Activated naive CD8-positive, alpha-beta T cell treated with anti-CD3 and anti-CD28 coated beads for 36 hours (primary cell): ENCODE data around the gene GJB6. TPM values are rescaled to one million over a fixed set of nuclear protein-coding genes. Genes with fewer than 3 reads are reported as not detected.

ENCODE experiments used
- DNase-seq: peaks from one replicate; pipeline ENCODE4 v3.0.0; 2021
- H3K27ac Mint-ChIP-seq: one replicate; pipeline ENCODE4 v1.8.0; 2022; ENCODE audit warnings: mild to moderate bottlenecking, moderate library complexity, mixed read lengths
- H3K27me3 Mint-ChIP-seq: one replicate; pipeline ENCODE4 v1.8.0; 2022; ENCODE audit warnings: mild to moderate bottlenecking, mixed read lengths
- H3K36me3 Mint-ChIP-seq: one replicate; pipeline ENCODE4 v1.8.0; 2021; ENCODE audit warnings: mild to moderate bottlenecking, mixed read lengths
- H3K4me1 Mint-ChIP-seq: one replicate; pipeline ENCODE4 v1.8.0; 2021; ENCODE audit warnings: mixed read lengths
- H3K4me3 Mint-ChIP-seq: one replicate; pipeline ENCODE4 v1.8.0; 2022; ENCODE audit warnings: mild to moderate bottlenecking, moderate library complexity, mixed read lengths
- H3K9me3 Mint-ChIP-seq: one replicate; pipeline ENCODE4 v1.8.0; 2022; ENCODE audit warnings: mixed read lengths
- total RNA-seq, 2 experiments: library from RNA; stranded (reverse); gene quantifications; one replicate each; pipeline ENCODE4 v1.2.3, GENCODE V29; 2021

GJB6 gene
- total RNA-seq, 2 experiments from 2014 or later: 7.7 to 8.7 TPM

- Mint-ChIP-seq H3K36me3 (peaks cover 2% of the 10 kb centered on the region), H3K27ac (no peak overlapping the region), H3K9me3 (peaks cover 4% of the 10 kb centered on the region), H3K4me3 (no peak overlapping the region), H3K27me3 (peaks cover 59% of the 10 kb centered on the region), H3K4me1 (peaks cover 21% of the 10 kb centered on the region)
- no peak for DNase-seq
These were observed 34.7 kb downstream of the GJB6 start for GRCh38 chr13:20197361-20197834.

DNA sequence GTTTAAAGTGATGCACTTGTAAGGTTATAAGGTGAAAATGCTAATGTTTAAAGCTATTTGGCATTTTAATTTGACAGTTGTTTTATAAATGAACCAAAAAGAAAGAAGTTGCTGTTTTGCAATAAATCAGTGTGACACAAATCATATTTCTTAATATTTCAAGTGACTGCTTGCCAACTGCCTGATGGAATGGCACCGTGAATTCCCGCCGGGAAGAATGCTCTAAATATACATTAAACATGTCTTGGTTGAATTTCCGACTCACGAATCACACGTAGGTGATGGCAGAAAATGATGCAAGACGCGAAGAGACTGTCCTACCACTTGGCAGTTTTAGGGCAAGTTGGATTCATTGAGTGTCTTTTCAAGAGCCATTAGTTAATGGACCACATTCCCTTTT lies 36.3 kb downstream of the GJB6 start:
- H3K27ac Mint-ChIP-seq: no peak overlapping the region
- H3K4me1 Mint-ChIP-seq: peaks cover 27% of the 10 kb centered on the region
- no peak overlapping the region for H3K4me3 Mint-ChIP-seq
- no peak for DNase-seq
- H3K9me3 Mint-ChIP-seq: no peaks in the 10 kb centered on the region
- H3K36me3 Mint-ChIP-seq: no peaks in the 10 kb centered on the region
- peaks cover 70% of the 10 kb centered on the region for H3K27me3 Mint-ChIP-seq

DNA sequence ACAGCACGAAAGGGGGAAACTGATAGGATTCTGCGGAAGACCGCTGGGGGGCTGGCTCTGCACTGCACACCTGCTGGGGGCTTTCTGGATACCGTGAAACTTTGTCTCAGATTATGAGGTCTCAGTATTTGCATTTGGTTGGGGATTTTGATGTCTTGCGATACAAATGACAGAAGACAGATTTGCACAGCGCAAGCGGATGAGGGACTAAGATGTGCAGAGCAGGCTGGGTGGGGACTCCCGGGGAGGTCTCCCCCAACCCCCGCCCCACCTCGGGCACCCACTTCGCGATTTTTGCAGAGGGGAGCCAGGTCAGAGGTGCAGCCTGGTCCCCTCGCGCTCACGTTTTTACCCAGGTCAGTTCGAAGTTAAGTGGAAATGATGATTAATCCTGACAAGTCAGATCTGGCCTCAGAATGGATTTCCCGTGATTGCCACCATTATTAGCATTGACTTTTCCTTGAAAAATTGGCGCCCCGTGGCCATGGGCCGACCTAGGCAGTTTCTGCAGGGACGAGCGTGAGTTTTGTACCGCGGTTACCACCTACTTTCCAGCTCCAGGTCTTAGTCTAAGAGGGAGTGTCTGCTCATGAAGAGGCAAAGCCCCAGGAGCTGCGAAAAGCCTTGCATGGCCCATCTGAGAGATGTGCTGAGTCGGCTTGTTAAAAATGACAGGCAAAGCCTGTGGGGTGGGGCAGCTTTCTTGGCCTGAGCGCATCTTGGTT lies 38.0 kb downstream of the GJB6 start:
- Mint-ChIP-seq H3K9me3 (no peaks in the 10 kb centered on the region), H3K4me1 (peaks cover 27% of the 10 kb centered on the region), H3K27ac (no peak overlapping the region), H3K36me3 (no peaks in the 10 kb centered on the region), H3K27me3 (peaks cover 68% of the 10 kb centered on the region), H3K4me3 (peak overlapping the region; percentile 69)
- peak; percentile 10 for DNase-seq

- Mint-ChIP-seq H3K27ac (no peak overlapping the region), H3K9me3 (no peaks in the 10 kb centered on the region), H3K4me1 (peaks cover 26% of the 10 kb centered on the region), H3K36me3 (no peaks in the 10 kb centered on the region), H3K4me3 (peak overlapping the region; percentile 69), H3K27me3 (peaks cover 68% of the 10 kb centered on the region)
- DNase-seq: peak; percentile 17
These were observed 38.8 kb downstream of the GJB6 start for GRCh38 chr13:20193162-20193906.

- Mint-ChIP-seq H3K9me3 (no peaks in the 10 kb centered on the region), H3K4me3 (peak within 1 kb of the TSS; percentile 69), H3K27ac (no peak within 1 kb of the TSS), H3K36me3 (no peaks in the 10 kb centered on the region), H3K4me1 (peaks cover 26% of the 10 kb centered on the region), H3K27me3 (peaks cover 65% of the 10 kb centered on the region)
- DNase-seq: peak; percentile 16
These were observed 39.3 kb downstream of the GJB6 start, which contains the start of gene GJB2 for GRCh38 chr13:20192836-20193161. GJB2 (minus strand) TSS chr13:20192938; CDS start chr13:20189581, 3,357 bp downstream.

DNA sequence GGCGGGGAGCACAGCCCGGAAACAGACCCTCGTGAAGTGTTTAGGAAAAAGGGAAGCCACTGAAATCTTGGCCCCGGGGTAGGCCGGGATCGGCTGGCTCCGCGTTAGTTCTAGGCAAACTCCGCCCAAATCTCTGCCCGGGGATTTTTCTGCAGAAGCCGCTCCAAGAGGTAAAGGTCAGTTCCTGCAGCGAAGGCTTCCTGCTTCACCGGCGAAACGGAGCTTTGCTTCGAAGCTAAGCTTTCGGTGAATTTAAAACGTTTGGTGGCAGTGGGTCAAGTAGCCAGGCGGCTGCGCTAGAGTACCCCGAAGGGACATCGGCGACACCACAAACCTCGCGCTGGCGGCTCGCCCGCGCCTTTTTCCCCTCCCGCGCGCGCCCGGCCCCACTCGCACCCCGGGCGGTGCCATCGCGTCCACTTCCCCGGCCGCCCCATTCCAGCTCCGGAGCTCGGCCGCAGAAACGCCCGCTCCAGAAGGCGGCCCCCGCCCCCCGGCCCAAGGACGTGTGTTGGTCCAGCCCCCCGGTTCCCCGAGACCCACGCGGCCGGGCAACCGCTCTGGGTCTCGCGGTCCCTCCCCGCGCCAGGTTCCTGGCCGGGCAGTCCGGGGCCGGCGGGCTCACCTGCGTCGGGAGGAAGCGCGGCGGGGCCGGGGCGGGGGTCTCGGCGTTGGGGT lies 39.8 kb downstream of the GJB6 start:
- Mint-ChIP-seq H3K4me1 (peaks cover 25% of the 10 kb centered on the region), H3K27me3 (peaks cover 63% of the 10 kb centered on the region), H3K4me3 (peak overlapping the region; percentile 56), H3K9me3 (no peaks in the 10 kb centered on the region), H3K36me3 (no peaks in the 10 kb centered on the region), H3K27ac (no peak overlapping the region)
- peak; percentile 22 for DNase-seq

GRCh38 chr13:20191311-20192157 lies 40.6 kb downstream of the GJB6 start:
- Mint-ChIP-seq H3K36me3 (no peaks in the 10 kb centered on the region), H3K27ac (no peak overlapping the region), H3K9me3 (no peaks in the 10 kb centered on the region), H3K4me1 (peaks cover 20% of the 10 kb centered on the region), H3K27me3 (peaks cover 56% of the 10 kb centered on the region), H3K4me3 (peak overlapping the region; percentile 56)
- DNase-seq: no peak

- no peak overlapping the region for H3K4me3 Mint-ChIP-seq
- no peak for DNase-seq
- no peaks in the 10 kb centered on the region for H3K9me3 Mint-ChIP-seq
- H3K27me3 Mint-ChIP-seq: peaks cover 47% of the 10 kb centered on the region
- H3K27ac Mint-ChIP-seq: no peak overlapping the region
- peaks cover 20% of the 10 kb centered on the region for H3K4me1 Mint-ChIP-seq
- no peaks in the 10 kb centered on the region for H3K36me3 Mint-ChIP-seq
These were observed 41.4 kb downstream of the GJB6 start for GRCh38 chr13:20190481-20191310.

DNA sequence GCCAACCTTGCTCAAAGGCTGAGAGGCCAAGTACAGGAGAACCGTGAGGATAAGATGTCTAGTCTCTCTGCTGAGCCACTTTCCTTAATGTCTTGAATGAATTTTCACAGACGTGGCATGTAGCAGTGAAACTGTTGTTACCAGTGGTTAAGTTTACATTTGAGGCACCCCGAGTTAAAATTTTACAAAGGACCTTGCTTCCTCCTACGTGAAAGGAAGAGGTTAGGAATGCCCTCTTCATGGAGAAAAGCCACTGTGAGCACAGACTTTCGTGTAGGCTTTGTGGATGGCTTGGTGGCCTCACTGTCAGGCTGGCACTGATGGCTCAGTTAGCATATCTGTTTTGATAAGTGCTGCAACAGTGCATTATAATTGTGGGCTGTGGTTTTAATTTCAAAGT lies 42.0 kb downstream of the GJB6 start:
- no peak overlapping the region for H3K27ac Mint-ChIP-seq
- no peak overlapping the region for H3K4me3 Mint-ChIP-seq
- no peak for DNase-seq
- no peaks in the 10 kb centered on the region for H3K9me3 Mint-ChIP-seq
- H3K27me3 Mint-ChIP-seq: peaks cover 41% of the 10 kb centered on the region
- peaks cover 20% of the 10 kb centered on the region for H3K4me1 Mint-ChIP-seq
- H3K36me3 Mint-ChIP-seq: no peaks in the 10 kb centered on the region

DNA sequence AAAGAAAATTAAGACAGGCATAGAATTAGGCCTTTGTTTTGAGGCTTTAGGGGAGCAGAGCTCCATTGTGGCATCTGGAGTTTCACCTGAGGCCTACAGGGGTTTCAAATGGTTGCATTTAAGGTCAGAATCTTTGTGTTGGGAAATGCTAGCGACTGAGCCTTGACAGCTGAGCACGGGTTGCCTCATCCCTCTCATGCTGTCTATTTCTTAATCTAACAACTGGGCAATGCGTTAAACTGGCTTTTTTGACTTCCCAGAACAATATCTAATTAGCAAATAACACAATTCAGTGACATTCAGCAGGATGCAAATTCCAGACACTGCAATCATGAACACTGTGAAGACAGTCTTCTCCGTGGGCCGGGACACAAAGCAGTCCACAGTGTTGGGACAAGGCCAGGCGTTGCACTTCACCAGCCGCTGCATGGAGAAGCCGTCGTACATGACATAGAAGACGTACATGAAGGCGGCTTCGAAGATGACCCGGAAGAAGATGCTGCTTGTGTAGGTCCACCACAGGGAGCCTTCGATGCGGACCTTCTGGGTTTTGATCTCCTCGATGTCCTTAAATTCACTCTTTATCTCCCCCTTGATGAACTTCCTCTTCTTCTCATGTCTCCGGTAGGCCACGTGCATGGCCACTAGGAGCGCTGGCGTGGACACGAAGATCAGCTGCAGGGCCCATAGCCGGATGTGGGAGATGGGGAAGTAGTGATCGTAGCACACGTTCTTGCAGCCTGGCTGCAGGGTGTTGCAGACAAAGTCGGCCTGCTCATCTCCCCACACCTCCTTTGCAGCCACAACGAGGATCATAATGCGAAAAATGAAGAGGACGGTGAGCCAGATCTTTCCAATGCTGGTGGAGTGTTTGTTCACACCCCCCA lies 43.2 kb downstream of the GJB6 start:
- Mint-ChIP-seq H3K4me3 (no peak overlapping the region), H3K27me3 (peaks cover 29% of the 10 kb centered on the region), H3K4me1 (peaks cover 10% of the 10 kb centered on the region), H3K27ac (no peak overlapping the region), H3K36me3 (no peaks in the 10 kb centered on the region), H3K9me3 (no peaks in the 10 kb centered on the region)
- DNase-seq: peak; percentile 18

- Mint-ChIP-seq H3K4me1 (peaks cover 2% of the 10 kb centered on the region), H3K36me3 (no peaks in the 10 kb centered on the region), H3K4me3 (no peak overlapping the region), H3K27me3 (peaks cover 20% of the 10 kb centered on the region), H3K27ac (no peak overlapping the region), H3K9me3 (no peaks in the 10 kb centered on the region)
- DNase-seq: no peak
These were observed 45.3 kb downstream of the GJB6 start for GRCh38 chr13:20186771-20187170.

GRCh38 chr13:20185366-20186056 lies 46.6 kb downstream of the GJB6 start:
- no peak for DNase-seq
- no peak overlapping the region for H3K27ac Mint-ChIP-seq
- H3K27me3 Mint-ChIP-seq: peaks cover 16% of the 10 kb centered on the region
- no peaks in the 10 kb centered on the region for H3K36me3 Mint-ChIP-seq
- no peaks in the 10 kb centered on the region for H3K4me1 Mint-ChIP-seq
- H3K9me3 Mint-ChIP-seq: no peaks in the 10 kb centered on the region
- H3K4me3 Mint-ChIP-seq: no peak overlapping the region
